GM18520 (cell line): ENCODE results near the gene TIMM8A.

ENCODE experiments used
- ATAC-seq: cut with Tn5 transposase; IDR thresholded peaks from one replicate; pipeline ENCODE4 v1.9.1; 2021; ENCODE audit not compliant: unreplicated experiment

TIMM8A gene, protein sequence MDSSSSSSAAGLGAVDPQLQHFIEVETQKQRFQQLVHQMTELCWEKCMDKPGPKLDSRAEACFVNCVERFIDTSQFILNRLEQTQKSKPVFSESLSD

DNA sequence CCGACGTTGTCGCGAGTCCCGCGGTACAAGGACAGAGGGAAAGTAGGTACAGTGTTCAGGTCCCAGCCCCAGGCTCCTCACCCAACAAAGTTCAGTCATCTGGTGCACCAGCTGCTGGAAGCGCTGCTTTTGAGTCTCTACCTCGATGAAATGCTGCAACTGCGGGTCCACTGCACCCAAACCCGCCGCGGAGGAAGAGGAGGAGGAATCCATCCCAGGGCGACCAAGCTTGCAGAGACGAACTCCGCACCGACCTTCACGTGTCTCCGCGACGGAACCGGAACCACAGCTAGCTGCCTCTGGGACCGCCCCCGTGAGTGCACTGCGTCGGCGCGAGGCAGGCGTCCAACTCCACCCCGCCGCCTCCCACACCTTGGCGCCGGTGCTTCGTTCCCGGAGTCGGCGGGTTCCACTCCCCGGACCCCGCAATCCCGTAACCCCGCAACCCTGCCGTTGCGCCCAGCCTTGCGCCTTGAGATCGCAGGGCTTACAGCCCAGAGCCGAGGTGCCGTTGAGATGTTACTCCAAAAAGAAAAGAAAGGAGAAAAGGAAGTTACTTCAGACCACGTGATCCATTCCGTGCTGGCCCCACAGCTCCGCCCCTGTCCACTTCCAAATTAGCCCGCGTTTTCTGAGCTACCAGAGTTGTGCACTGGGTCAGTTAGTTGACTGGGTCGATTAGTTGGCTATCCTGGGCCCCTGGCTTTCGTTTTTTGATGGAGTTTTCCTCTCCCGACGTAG is at the start of gene TIMM8A:
Gene TIMM8A (minus strand): TSS at position 291 of the 741 bp plus-strand sequence. CDS start 78 bp downstream, at position 213.
- peak; percentile 92 for ATAC-seq

DNA sequence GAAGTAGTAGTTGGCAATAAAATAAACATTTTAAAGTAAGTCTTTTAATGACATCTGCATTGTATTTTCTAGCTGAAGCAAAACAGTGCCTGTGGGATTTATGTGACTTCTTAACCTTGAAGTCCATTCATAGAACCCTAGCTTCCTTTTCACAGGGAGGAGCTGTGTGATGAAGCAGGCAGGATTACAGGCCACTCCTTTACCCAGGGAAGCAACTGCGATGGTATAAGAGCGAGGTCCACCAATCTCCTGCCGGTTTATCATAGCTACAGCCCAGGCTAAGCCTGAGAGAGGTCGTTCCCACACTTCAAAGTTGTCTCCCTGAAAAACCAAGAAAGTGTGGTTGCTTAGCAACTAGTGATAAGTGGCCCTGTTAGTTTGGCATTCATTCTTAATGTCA is 49.2 kb upstream of the TIMM8A start:
- ATAC-seq: no peak

DNA sequence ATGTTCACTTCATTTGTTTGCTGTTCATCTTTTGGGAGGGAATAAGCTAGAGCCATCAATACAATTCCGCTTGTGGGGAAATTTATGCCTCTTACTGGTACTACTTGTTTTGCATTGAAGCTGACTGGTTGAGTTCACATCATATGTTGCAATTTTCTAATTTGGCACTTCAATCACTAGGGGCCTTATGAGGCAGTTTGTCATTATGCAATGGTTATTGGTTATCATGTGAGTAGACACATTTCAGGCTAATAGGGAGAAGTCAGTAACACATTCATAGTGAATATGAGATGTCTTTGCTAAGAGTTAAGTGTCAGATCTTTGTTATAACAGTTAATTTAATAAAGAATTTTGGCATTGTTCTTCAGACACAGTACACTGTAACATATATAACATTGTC is 47.2 kb upstream of the TIMM8A start:
- ATAC-seq: no peak

DNA sequence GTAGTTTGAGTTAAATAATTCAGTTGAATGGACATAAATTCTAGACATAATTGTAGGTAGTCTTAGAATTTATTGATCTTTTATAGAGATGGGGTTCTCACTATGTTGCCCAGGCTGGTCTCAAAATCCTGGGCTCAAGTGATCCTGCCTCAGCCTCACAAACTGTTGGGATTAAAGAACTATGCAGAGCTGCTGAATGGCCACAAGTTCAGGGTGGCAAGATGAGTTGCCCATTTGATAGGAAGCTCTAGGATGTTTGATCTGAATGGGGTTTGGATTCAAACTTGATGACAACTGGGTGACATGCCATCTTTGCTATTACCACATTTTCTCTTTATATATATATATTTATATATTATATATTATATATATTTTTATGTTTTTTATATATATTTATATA is 45.8 kb upstream of the TIMM8A start:
- no peak for ATAC-seq

DNA sequence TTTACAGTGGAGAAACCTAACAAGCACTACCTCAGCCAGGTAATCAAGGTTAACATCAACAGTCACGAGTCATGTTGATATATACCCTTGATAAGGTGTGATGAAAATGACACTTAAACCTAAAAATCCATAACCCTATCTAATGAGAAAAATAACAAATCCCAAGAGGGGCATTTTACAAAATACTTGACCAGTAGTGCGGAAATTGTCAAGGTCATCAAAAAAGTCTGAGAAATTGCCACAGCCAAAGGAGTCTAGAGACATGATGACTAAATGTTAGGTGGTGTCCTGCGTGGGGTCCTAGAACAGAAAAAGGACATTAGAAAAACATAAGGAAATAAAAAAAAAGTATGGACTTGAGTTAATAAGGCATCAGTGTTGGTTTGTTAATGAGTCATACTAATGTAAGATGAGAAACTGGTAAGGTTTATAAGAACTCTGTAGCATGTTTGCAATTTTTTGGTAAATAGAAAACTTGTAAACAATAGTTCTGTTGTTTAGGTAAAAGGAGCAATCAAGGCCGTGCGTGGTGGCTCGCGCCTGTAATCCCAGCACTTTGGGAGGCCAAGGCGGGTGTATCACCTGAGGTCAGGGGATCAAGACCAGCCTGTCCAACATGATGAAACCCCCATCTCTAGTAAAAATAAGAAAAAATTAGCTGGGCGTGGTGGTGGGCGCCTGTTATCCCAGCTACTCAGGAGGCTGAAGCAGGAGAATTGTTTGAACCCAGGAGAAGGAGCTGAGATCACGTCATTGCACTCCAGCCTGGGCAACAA is 45.2 kb upstream of the TIMM8A start:
- no peak for ATAC-seq

DNA sequence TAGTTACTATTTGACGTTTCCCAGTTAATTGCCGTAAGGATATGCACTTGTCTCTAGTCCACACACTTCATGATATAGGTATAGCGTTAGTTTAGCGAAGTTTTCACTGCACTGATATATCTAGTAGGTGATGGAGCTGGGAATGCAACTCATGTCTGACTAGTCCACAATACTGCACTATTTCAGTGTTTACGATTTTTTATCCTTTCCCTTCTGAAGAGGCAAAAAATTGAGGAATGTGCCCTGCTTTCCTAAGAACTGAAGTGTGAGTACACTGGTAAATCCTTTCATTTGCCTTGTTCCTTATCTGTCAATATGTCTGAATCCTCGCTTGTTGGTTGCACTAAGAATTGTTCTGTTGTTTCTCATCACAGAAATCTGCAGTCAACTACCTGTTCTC is 43.3 kb upstream of the TIMM8A start:
- no peak for ATAC-seq

DNA sequence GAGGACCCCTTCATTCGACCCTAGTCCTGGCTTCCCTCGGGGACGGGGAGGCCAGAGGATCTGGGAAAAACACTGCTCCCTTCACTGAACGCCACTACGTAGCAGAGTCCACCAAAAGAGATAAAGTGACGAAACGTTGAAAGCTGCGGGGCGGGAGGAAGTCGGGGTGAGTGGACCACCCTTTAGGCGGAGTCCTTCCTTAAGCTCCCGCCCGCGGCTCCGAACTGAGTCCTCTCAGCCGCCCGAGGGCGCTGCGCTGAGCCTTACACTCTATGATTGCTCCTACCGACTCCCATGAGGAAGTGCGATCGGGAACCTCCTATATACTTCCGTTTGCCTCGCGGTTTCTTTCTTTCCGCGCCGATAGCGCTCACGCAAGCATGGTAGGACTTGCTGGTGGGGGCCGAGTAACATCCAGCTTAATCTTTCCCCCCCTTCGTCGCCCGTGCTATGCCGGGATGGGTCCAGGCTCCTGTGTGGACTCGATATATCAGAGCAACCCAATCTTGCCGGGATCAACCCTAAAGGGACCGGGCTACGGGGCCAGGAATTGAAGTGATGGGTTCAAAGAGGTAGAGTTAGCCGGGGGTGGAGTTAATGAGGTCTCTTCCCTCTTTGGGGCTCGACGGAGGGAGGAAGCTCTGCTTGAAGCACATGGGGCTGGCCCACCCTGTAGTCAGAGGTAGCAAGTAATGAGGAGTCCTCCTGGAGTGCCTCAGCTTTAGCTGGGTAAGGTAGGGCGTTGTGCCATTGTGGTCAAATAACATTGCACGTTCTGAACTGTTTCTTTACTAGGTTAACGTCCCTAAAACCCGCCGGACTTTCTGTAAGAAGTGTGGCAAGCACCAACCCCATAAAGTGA is 42.4 kb upstream of the TIMM8A start, which contains the start of gene RPL36A:
Gene RPL36A (plus strand): TSS at position 348 of the 862 bp plus-strand sequence. CDS start 33 bp downstream, at position 381.
- peak; percentile 85 for ATAC-seq

DNA sequence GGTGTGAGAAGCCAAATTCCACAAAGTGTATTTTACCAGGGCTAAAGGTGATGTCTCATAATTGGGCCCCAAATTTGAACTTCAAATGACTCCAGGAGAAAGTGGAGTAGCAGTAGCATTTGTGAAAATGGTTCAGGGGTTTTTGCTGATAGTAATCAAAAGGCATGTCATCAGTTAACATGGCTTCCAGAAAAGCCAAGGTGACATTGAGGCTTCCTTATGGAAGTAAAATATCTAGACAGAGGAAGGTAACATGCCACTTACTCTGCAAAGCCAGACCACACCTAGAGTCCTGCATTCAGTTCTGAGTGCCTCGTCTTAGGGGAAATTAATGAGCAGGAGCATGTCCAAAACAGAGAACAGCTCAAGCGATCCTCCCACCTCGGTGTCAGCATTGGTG is 40.1 kb upstream of the TIMM8A start:
- no peak for ATAC-seq

DNA sequence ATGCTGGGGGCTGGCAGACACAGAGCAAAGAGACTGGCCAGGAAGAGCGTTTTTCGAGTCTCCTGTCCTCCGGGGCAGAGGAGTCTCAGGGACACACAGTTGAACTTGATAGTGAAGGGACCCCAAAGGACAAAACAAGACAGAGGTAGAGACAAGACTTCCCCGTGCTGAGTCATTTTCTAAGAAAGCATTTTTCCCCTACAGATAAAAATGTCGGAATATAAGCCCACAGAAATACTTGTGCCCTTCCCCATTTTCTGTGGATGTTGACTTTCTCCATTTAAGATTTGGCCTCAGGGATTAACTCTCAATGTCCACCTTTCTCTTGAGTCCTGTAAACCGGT is 38.0 kb upstream of the TIMM8A start:
- ATAC-seq: no peak

DNA sequence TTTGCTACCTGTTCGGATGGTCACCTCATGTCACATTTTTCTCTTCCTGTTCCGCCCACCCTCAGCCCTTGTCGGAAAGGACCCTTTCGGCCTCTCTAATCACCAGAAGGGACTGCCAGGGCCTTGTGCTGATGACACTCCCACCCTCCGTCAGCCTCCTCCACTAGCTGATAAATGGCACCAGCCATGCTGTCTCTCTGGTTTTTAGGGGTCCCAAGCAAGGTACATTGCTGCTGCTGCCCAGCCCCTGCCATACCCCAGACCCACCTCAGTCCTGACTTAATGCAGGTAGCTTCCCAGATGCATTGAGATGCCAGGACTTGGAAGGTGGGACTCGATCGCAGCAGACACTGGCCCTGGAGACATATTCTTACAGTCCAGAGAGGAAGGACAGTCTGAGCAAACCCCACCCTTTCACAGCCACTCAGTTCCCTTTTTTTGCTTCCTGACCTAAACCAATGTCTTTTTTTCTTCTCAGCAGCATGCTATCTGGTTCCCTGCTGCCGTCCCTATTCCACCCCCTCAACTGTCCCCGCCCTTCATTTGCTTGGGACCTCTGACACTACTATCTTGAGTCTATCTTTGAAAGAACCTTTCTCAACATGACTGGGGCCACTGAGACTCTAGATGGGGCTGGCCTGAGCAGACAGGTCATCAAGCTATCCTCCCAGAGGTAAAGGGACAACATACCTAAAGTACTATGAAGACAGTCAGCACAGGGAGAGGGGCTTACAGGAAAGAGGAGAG is 37.4 kb upstream of the TIMM8A start, which contains the start of gene BTK:
Gene BTK (minus strand): TSS at position 397 of the 747 bp plus-strand sequence. CDS start 10,907 bp downstream, outside the sequence.
- peak; percentile 41 for ATAC-seq

DNA sequence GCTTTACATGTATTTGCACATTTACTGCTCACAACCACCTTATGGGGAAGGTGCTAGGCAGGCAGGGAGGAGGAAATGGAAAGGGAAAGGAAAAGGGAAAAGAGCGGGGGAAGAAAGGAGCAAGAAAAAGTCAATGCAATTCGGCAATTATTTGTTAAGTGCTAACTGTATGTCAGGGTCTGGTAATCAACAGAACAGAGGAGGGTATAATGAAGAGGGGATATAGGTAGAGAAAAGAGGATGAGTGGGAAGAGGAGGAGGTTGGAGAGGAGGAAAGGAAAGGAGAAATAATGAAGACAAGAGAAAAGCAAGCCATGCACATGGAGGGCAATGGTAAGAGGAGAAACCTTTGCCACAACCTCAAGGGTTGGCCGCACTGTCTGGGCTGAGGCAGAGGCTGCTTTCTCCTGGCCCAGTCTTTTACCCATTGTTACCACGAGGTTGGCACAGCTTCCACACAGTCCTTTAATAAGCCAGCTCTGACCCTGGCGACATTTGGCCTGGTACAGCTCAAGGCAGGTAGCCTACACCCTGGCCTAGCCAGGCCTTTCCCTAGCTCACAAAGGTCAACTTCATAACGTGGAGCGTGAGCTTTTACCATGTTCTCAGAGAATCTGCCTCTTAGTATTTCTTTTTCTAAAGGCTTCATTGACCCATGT is 36.6 kb upstream of the TIMM8A start:
- ATAC-seq: no peak

DNA sequence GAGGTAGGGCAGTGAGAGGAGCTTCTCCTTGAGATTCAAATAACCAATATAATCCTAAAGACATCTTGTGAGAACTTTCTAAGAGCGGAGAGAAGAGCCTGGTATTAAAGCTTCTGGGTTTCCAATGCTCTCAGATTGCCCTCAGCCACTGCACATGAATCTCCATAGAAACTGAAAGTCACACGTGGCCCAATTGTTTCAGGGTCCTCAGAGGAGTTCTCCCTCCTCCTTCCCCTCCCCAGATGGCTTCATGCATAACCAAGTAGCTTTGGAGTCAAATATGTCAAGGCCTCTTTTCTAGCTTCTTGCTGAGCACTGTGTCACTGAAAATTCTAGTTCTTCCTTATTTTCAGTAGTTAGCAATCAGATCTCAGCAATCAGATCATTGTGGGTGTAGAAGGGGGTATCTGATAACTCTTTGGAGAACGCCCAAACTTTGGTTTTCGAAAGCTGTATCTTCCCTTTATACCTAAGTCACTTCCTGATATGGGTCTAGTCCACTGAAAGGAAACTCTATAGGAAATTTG is 35.2 kb upstream of the TIMM8A start:
- peak; percentile 68 for ATAC-seq

DNA sequence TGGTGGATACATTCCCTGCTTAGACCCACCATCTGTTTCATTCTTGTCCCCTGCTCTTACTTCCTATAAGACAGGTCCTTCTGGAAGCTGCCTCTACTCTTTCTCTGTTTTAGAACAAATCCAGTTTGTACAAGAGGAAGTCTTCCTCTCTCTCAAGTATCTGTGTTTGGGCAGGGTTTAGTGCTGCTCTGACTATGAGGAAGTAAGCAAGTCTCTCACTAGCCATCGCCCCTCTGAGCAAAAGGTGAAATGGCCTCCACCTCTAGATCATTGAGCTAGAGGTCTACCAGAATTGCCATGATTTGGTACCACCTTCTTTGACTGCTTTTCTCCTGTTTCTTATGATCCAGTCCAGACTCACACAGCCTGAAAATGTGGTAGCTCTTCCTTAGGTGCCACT is 29.0 kb upstream of the TIMM8A start:
- ATAC-seq: no peak

DNA sequence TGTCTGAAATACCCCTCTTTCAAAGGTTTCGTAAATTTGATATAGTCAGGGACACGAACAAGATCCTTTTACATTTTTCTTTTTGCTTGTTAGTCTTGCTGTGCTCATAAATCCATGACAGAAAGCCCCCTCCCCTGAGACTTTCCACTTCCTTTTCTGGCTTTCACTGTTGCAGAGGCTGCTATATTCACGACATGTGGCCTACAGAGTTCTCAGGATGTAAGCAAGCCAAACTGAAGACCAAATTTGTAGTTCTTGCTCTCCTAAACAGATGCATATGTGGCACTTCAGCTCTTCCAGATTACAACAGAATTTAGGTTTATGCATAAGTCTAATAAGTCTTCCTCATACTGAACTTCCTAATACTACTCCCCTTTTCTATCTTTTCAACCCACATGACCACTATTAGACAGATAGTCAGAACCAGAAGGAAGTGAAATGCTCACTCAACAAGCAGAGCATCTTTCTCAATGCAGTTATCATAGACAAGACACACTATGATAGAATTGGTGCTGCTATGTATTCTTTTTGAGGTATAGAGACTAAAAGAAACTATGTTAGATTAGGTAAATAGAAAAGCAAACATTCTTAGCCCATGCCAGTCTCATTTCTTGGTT is 22.5 kb upstream of the TIMM8A start:
- ATAC-seq: peak; percentile 41

DNA sequence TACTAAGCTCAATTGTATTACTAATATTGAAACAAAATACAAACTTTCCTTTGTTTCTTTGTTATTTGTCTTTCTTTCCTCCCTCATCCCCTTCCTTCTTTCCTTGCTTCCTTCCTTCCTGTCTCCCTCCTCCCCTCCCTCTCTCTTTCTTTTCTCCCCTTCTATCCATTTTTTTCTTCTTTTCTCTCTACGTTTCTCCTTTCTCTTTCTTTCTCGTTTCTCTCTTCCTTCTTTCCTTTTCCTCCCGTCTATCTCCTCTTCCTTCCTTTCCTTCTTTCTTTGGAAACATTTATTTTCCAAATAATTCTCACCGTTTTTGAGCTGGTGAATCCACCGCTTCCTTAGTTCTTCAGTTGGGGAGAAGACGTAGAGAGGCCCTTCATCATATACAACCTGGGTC is 21.1 kb upstream of the TIMM8A start:
- no peak for ATAC-seq

DNA sequence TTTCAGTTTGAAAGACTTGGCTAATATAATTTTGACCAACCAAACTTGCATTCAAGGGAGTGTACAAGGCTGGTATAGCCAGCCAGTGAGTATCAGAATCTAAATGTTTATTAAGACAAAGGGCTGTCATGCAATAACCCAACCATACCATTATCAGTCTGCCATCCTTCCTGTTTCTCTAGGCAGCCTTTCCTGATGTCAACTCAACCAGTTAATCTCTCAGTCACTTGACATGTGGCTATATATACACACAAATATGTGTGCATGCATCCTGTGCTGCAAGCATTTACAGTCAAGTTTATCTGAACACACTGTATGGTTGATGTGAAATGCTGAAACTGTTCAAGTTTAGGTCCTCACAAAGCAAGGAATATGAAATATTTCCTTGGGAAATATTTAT is 20.3 kb upstream of the TIMM8A start:
- no peak for ATAC-seq

DNA sequence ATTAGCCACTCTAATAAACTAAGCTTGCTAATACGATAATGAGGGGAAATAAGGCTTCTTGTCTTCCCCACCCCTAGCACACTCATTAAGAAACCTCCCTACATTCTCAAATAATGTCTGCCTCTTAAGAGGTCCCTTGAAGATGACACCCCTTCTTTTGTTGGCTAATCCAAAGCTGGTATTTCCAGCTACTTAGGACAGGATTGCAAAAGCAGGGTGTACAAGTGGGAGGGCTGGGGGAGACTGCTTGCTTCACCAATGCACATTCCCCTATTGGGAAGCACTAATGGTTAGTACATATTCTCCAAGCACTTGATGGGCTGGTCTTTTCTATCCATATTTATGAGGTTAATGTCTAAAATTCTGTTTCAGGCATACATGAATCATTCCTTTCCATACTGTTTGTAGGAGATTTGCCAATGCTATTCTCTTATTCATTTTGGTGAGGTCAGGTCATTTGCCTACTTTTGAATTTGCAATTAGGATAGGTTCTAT is 16.8 kb upstream of the TIMM8A start:
- no peak for ATAC-seq

DNA sequence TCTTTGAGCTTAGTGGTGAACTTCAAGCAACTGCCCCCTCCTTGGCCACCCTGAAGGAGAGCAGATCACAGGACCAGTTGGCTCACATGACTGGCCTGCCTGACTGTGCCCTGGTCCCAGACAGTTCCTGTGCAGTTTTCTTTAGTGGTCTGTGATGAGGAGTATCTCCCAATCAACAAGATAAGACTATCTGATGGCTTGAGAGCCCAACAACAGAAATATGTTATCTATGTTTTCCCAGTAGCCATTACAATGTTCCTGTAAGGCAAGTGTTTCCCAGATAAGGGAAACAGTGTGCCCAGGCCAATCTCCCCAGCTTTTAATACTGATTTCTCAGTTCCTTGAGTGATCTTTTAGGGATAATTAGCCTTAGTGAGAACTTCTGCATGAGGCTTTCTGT is 14.2 kb upstream of the TIMM8A start:
- ATAC-seq: no peak

DNA sequence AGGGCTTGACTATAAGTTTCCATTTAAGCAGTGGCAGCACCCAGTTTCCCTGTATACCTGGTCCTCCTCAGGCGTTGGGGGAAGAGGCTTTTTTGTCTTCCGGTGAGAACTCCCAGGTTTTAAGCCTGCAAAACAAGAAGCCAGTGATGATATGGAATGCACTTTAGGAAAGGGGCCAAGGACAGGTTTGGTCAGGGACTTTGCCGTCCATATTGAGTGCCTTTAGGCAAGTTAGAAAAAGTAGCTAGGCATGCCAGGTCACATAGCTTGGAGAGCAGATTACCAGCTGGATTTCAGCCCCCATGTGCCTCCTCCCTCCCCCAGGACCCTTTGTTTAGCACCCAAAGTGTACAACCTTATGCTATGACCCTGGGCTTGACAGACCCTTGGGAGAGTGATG is 13.6 kb upstream of the TIMM8A start:
- no peak for ATAC-seq
